Transverse colon (tissue), 4 donors: ENCODE data around the gene ABCB8.

ENCODE experiments used
- CTCF ChIP-seq, 5 experiments: fragments of 200-600 bp in 3 of 5; fragments of 450-650 bp in 2 of 5; sonication (generic) in 3 of 5; IDR thresholded peaks; 1 replicate in 2 of 5; 2 replicates in 3 of 5; pipeline ENCODE4 v1.5.1; 2016 to 2017; ENCODE audit warnings: antibody characterized with exemption in 5 of 5, inconsistent platforms in 3 of 5, mild to moderate bottlenecking in 2 of 5, moderate library complexity in 1 of 5
- EP300 ChIP-seq: sonication (generic); formaldehyde crosslinking; IDR thresholded peaks from one replicate; pipeline ENCODE4 v1.6.1; 2017; ENCODE audit warnings: antibody characterized with exemption, low read depth
- POLR2A ChIP-seq: fragments of 450-650 bp; IDR thresholded peaks from one replicate; pipeline ENCODE4 v1.6.1; 2016; ENCODE audit warnings: antibody characterized with exemption, mild to moderate bottlenecking, moderate library complexity
- POLR2AphosphoS5 ChIP-seq, 3 donors: sonication (generic); formaldehyde crosslinking; IDR thresholded peaks; one replicate each; pipeline ENCODE4 v1.6.1; 2016; ENCODE audit warnings: antibody characterized with exemption in 3 of 3

- no peak for TF ChIP-seq POLR2AphosphoS5 (IDR thresholded peaks at IDR 0.05)
- TF ChIP-seq CTCF (IDR thresholded peaks at IDR 0.05) = no peak
- no peak for TF ChIP-seq EP300
- TF ChIP-seq POLR2A = no peak
Observed at GRCh38 chr7:151085329-151085690, 57.1 kb downstream of the ABCB8 start.
